Type B pancreatic cell (in vitro differentiated cells): ENCODE data around the gene CTDP1. TPM values are rescaled to one million over a fixed set of nuclear protein-coding genes. Genes with fewer than 3 reads are reported as not detected.
"Not testable (repeated sequence)": the region's sequence is repeated elsewhere in the genome, so short reads cannot be mapped to it uniquely, and the experiment has no call there.

Experiments used
- DNase-seq: peaks from one replicate; pipeline ENCODE4 v3.0.0; 2021; ENCODE audit warnings: mixed read lengths; ENCODE audit not compliant: unreplicated experiment; ENCODE audit errors: extremely low spot score
- H3K27ac Mint-ChIP-seq: 2 replicates; pipeline ENCODE4 v1.8.0; 2021; ENCODE audit warnings: mild to moderate bottlenecking, mixed read lengths
- H3K27me3 Mint-ChIP-seq: 2 replicates; pipeline ENCODE4 v1.8.0; 2021; ENCODE audit warnings: mixed read lengths
- H3K36me3 Mint-ChIP-seq: 2 replicates; pipeline ENCODE4 v1.8.0; 2021; ENCODE audit warnings: mixed read lengths
- H3K4me1 Mint-ChIP-seq: one replicate; pipeline ENCODE4 v1.8.0; 2021; ENCODE audit warnings: mixed read lengths; ENCODE audit not compliant: unreplicated experiment
- H3K4me3 Mint-ChIP-seq: 2 replicates; pipeline ENCODE4 v1.8.0; 2021; ENCODE audit warnings: mild to moderate bottlenecking, mixed read lengths
- H3K9me3 Mint-ChIP-seq: 2 replicates; pipeline ENCODE4 v1.8.0; 2021; ENCODE audit warnings: mixed read lengths
- total RNA-seq: library from RNA; stranded (reverse); gene quantifications from 2 replicates; pipeline ENCODE4 v1.2.1, GENCODE V29; 2021; ENCODE audit warnings: low replicate concordance
- TF ChIP-seq, protein P1 (sequence below): fragments of 200-600 bp; sonication (generic); conservative IDR thresholded peaks from 2 replicates; pipeline ENCODE4 v1.5.0; 2021; ENCODE audit warnings: antibody characterized with exemption, mild to moderate bottlenecking

CTDP1 gene
- total RNA-seq, 1 donor from 2014 or later, result 21.1 TPM

DNA sequence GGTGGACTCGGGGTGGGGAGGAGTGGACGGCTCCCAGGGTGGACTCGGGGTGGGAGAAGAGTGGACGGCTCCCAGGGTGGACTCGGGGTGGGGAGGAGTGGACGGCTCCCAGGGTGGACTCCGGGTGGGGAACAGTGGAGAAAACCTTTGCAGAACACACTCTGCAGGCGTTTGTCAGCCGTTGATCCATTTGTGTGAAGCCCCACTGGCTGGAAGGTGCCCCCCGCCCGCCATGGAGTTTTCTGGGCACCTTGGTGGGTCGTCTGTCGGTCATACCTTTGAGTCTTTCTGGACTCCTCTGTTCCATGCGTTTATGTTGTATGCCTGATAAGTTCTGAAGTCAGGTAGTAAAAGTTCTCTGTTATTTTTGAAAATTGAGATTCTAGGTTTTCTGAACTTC lies 12.5 kb downstream of the CTDP1 start:
- Mint-ChIP-seq H3K4me3 (no peak overlapping the region), H3K27me3 (no peaks in the 10 kb centered on the region), H3K9me3 (no peaks in the 10 kb centered on the region), H3K27ac (peak overlapping the region; percentile 66), H3K36me3 (no peaks in the 10 kb centered on the region), H3K4me1 (peaks cover 12% of the 10 kb centered on the region)
- TF ChIP-seq, protein P1, sequence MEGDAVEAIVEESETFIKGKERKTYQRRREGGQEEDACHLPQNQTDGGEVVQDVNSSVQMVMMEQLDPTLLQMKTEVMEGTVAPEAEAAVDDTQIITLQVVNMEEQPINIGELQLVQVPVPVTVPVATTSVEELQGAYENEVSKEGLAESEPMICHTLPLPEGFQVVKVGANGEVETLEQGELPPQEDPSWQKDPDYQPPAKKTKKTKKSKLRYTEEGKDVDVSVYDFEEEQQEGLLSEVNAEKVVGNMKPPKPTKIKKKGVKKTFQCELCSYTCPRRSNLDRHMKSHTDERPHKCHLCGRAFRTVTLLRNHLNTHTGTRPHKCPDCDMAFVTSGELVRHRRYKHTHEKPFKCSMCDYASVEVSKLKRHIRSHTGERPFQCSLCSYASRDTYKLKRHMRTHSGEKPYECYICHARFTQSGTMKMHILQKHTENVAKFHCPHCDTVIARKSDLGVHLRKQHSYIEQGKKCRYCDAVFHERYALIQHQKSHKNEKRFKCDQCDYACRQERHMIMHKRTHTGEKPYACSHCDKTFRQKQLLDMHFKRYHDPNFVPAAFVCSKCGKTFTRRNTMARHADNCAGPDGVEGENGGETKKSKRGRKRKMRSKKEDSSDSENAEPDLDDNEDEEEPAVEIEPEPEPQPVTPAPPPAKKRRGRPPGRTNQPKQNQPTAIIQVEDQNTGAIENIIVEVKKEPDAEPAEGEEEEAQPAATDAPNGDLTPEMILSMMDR, result no peak
- DNase-seq, result no peak

DNA sequence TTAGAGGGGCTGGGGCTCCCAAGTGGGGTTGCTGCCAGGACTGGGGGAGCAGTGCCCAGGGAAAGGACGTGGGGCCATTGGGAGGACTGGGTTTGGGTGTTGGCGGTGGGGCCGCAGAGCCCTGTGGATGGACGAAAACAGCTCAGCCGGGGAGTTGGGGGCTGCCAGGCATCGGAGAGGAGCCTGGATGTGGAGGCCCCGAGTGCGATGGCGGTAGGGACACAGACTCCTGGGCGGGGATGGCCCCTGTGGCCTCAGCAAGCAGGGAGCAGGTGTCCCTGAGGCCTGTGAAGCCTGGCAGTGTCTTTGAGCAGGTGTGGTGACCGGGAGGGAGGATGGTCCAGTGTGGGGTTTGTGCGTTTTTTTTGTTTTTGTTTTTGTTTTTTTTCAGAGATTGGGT lies 13.3 kb downstream of the CTDP1 start:
- Mint-ChIP-seq H3K4me1 (peaks cover 12% of the 10 kb centered on the region), H3K4me3 (no peak overlapping the region), H3K9me3 (no peaks in the 10 kb centered on the region), H3K27me3 (no peaks in the 10 kb centered on the region), H3K27ac (no peak overlapping the region), H3K36me3 (no peaks in the 10 kb centered on the region)
- no peak for DNase-seq
- TF ChIP-seq, protein P1, result no peak

DNA sequence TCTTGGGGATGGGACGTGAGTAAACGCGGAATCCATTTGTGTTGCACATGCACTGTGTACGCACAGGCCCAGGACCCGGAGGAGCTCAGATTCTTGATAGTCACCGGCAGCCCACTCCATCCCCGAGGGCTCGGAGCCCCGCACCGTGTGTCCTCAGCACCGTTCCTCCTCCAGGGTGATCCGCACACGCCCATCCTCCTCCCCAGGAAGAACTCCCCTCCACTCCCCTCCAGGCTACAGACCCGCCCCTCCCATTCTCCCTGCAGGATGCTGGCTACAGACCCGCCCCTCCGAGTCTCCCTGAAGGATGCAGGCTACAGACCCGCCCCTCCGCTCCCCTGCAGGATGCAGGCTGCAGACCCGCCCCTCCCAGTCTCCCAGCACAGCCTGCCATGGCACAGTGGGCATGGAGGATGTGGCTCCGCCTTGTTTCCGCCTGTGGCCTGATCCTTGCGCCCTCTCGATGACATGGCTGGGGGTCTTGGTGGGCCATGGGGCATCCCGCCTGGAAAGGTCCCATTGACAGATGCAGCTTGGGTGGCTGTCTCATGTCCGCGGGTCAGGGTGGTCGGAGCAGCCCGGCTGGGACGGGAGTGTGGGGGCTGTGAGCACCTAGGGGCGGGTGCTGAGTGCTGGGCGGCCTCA lies 14.1 kb downstream of the CTDP1 start:
- Mint-ChIP-seq H3K4me3 (no peak overlapping the region), H3K27me3 (no peaks in the 10 kb centered on the region), H3K36me3 (no peaks in the 10 kb centered on the region), H3K9me3 (no peaks in the 10 kb centered on the region), H3K4me1 (peaks cover 11% of the 10 kb centered on the region), H3K27ac (peak overlapping the region; percentile 70)
- TF ChIP-seq, protein P1, result no peak
- DNase-seq, result no peak

DNA sequence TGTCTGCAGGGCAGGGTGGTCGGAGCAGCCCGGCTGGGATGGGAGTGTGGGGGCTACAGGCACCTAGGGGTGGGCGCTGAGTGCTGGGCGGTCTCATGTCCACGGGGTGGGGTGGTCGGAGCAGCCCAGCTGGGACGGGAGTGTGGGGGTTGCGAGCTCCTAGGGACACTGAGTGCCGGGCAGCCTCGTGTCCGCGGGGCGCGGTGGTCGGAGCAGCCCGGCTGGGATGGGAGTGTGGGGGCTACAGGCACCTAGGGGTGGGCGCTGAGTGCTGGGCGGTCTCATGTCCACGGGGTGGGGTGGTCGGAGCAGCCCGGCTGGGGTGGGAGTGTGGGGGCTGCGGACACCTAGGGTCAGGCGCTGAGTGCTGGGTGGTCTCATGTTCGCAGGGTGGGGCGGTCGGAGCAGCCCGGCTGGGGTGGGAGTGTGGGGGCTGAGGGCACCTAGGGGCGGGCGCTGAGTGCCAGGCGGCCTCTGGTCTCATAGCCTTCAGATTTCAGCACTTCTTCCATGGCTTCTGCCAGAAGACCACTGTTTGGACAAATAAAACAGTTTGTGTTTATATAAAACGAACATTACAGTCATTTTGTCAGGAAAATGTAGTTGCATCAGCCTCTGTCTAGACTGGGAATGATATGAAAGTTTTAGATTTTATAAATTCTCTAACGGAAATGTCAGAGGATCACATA lies 14.7 kb downstream of the CTDP1 start:
- not testable (repeated sequence) for H3K27me3 Mint-ChIP-seq, H3K4me1 Mint-ChIP-seq, H3K36me3 Mint-ChIP-seq, DNase-seq, H3K4me3 Mint-ChIP-seq, H3K9me3 Mint-ChIP-seq
- H3K27ac Mint-ChIP-seq, result peak overlapping the region; percentile 72

DNA sequence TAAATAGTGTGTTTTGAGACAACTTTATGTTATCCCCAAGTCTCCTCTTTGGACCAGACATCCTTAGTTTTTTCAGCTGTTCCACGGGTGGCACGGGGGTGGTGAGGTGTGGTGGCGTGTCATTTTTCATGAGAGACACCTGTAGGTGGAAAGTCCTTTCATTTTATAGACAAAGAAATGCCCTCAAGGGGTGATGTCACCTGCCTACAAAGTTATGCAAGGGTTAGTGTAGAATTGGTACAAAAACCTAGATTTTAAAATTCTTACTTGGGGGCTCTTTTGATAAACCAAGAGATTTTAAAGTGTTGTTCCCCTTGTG lies 15.3 kb downstream of the CTDP1 start:
- Mint-ChIP-seq H3K36me3 (peaks cover 2% of the 10 kb centered on the region), H3K4me3 (no peak overlapping the region), H3K4me1 (peaks cover 7% of the 10 kb centered on the region), H3K9me3 (no peaks in the 10 kb centered on the region), H3K27ac (peak overlapping the region; percentile 72), H3K27me3 (no peaks in the 10 kb centered on the region)
- TF ChIP-seq, protein P1, result no peak
- no peak for DNase-seq

DNA sequence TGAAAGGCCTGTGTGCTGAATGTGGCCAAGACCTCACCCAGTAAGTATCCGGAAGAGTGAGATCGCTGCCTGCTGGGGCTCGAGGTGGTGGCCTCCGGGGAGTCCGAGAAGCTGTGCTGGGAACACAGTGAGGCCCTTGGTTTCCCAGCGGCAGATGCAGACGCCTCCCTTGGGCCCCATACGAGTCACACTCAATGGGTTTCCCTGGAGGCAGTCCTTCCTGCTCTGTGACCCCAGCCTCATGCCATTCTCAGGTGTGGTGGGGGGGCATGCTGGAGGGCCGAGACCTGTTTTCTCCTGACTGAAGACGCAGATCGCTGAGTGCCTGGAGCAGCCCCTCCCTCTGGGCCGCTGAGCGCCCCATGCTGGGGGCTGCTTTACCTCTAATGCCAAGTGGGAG lies 15.7 kb downstream of the CTDP1 start:
- TF ChIP-seq, protein P1, result no peak
- no peak for DNase-seq
- Mint-ChIP-seq H3K36me3 (peaks cover 6% of the 10 kb centered on the region), H3K27ac (peak overlapping the region; percentile 72), H3K9me3 (no peaks in the 10 kb centered on the region), H3K4me1 (peaks cover 7% of the 10 kb centered on the region), H3K27me3 (no peaks in the 10 kb centered on the region), H3K4me3 (no peak overlapping the region)
